Measurements from ENCODE around the gene NDUFV1.

GRCh38 chr11:67641338-67642172, 34.8 kb downstream of the NDUFV1 start:
- TF ChIP-seq YY1 (IDR thresholded peaks at IDR 0.05; ENCODE audit: insufficient read depth, insufficient read length) (no peak), SUZ12 (IDR thresholded peaks at IDR 0.05; ENCODE audit: extremely low read depth, insufficient read depth, insufficient read length) (no peak)
